ENCODE results near the gene RASSF5. TPM values are rescaled to one million over a fixed set of nuclear protein-coding genes. Genes with fewer than 3 reads are reported as not detected.
A peak's percentile ranks its signal among the peaks of the same experiment; 100 is the strongest.

RASSF5 gene
- total RNA-seq, 1 donor from 2014 or later, result 220 TPM

DNA sequence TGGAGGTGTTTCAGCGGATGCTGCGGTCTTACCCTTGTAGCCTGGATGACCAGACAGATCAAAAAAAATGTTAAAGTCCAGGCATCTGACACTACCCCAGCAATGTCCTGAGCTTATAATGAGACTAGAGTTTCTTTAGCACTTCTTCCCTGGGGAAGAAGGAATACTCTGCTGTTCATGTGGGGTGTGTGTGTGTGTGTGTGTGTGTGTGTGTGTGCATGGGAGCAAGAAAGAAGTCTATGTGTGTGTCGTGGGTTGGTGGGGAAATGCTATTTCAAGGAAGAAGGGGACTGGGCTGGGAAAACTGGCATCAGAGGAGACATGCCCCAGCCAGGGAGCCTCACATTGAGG is 3.0 kb upstream of the RASSF5 start:
- Mint-ChIP-seq H3K27me3 (ENCODE audit: insufficient read depth) (peaks cover 14% of the 10 kb centered on the region), H3K36me3 (ENCODE audit: low read depth) (peaks cover 11% of the 10 kb centered on the region), H3K4me1 (ENCODE audit: low read depth) (peaks cover 47% of the 10 kb centered on the region), H3K9me3 (no peaks in the 10 kb centered on the region), H3K27ac (peak overlapping the region; percentile 65), H3K4me3 (peak overlapping the region; percentile 6)
- intact Hi-C loops (cut with micrococcal nuclease), result loop anchor here (1.0 to 10.0 kb wide), 6 partner anchors 26 to 400 kb away; partner anchors contain the start of gene IKBKE
- no peak for DNase-seq (ENCODE audit: low spot score)

DNA sequence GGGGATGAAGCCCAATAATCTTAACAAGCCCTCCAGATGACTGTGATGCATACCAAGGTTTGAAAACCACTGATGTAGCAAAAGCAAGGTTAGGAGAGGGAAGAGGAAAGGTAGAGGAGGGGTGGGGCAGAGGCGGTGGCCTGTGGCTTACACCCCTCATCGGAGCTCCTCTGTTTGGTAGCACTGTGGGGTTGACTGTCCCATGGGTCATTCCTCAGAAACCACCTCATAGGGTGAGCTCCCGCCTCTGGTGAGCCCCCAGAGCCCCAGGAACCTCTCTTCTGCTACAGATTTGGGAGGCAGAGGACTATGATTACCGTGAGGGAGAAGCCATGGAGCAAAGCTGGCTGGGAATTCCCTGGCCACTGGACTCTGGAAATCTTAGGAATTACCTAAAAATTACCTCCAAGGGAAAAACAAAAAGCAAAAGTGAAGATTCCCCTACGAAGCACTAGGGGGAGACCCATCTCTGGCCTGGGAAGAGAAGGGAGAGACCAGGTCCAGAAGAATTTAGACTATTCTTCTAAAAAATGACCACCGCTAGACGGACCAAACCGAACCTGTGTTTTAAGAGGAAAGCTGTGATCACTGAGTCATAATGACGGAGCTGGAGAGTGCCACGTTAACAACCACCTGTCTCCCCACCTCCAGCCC is 1.5 kb upstream of the RASSF5 start:
- peak overlapping the region; percentile 77 for H3K4me3 Mint-ChIP-seq
- no peak overlapping the region for H3K27ac Mint-ChIP-seq
- peaks cover 17% of the 10 kb centered on the region for H3K27me3 Mint-ChIP-seq (ENCODE audit: insufficient read depth)
- H3K9me3 Mint-ChIP-seq, result no peaks in the 10 kb centered on the region
- no peak for DNase-seq (ENCODE audit: low spot score)
- intact Hi-C loops (cut with micrococcal nuclease), result loop anchor here (2.0 to 10.0 kb wide), 6 partner anchors 25 to 399 kb away; partner anchors contain the start of gene IKBKE
- peaks cover 54% of the 10 kb centered on the region for H3K4me1 Mint-ChIP-seq (ENCODE audit: low read depth)
- peaks cover 11% of the 10 kb centered on the region for H3K36me3 Mint-ChIP-seq (ENCODE audit: low read depth)

- peaks cover 17% of the 10 kb centered on the region for H3K27me3 Mint-ChIP-seq (ENCODE audit: insufficient read depth)
- H3K4me3 Mint-ChIP-seq, result peak overlapping the region; percentile 77
- H3K4me1 Mint-ChIP-seq (ENCODE audit: low read depth), result peaks cover 54% of the 10 kb centered on the region
- peak overlapping the region; percentile 47 for H3K27ac Mint-ChIP-seq
- H3K9me3 Mint-ChIP-seq, result no peaks in the 10 kb centered on the region
- intact Hi-C loops (cut with micrococcal nuclease), result loop anchor here (2.0 to 10.0 kb wide), 4 partner anchors 50 to 398 kb away; no protein-coding TSS in a partner anchor
- DNase-seq (ENCODE audit: low spot score), result peak; percentile 35
- peaks cover 11% of the 10 kb centered on the region for H3K36me3 Mint-ChIP-seq (ENCODE audit: low read depth)
These were observed 687 bp upstream of the RASSF5 start for GRCh38 chr1:206506405-206507283.

DNA sequence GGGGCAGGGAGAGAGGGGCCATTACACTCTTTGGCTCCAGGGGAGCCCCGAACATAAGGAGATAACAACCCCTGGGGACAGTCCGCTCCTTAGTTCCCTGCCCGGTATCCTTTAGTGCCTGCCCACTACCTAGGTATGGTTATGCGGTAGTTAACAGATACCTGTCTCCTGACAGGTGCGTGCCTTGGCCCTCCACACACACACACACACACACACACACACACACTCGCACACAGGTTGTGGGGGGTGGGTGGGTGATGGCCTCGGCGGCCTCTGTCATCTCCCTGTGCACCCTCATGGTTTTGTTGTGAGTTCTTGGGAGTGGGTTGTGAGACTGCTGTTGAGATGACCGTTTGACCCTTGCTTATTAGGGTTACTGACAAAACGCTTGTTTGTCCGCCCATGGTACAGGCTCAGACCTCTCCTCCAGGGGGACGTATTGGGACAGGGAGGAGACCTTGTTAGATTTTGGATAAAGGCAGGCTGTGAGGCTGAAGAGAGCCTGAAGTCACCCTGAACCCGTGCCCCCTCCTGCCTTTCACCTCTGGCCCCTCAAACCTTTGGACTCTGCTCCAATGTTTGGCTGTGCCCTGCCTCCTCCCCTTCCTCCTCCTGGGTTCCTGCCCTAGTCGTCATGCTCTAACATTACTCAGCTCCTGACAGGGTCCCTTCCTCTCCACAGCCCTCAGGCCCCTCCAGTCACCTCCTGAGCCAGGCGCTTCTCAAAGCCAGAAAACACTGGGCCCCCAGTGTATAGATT is 979 bp downstream of the RASSF5 start:
- peaks cover 6% of the 10 kb centered on the region for H3K36me3 Mint-ChIP-seq (ENCODE audit: low read depth)
- peak overlapping the region; percentile 51 for H3K27ac Mint-ChIP-seq
- peaks cover 17% of the 10 kb centered on the region for H3K27me3 Mint-ChIP-seq (ENCODE audit: insufficient read depth)
- no peak for DNase-seq (ENCODE audit: low spot score)
- peaks cover 51% of the 10 kb centered on the region for H3K4me1 Mint-ChIP-seq (ENCODE audit: low read depth)
- H3K4me3 Mint-ChIP-seq, result peak overlapping the region; percentile 78
- intact Hi-C loops (cut with micrococcal nuclease), result loop anchor here (10.0 kb wide), 2 partner anchors 296 to 396 kb away; no protein-coding TSS in a partner anchor
- no peaks in the 10 kb centered on the region for H3K9me3 Mint-ChIP-seq

DNA sequence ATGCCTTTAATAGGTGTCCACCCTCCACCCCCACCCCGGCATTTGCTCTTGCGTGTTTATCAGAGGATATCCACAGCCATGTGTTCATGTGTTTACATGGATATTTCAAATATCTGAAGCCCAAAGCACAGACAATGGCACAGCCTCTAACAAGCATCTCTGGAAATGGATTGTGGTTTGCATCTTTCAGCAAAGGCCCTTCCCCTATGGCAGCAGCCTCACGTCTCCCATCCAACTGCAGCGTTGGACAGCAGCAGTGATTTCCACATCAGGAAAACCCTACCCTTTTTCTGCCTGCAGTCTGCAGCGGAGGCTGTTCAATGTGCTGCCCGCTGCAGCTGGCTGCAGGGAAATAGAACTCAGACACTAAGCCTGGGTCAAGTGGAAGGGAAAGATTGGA is 1.6 kb downstream of the RASSF5 start:
- H3K36me3 Mint-ChIP-seq (ENCODE audit: low read depth), result peaks cover 8% of the 10 kb centered on the region
- peaks cover 17% of the 10 kb centered on the region for H3K27me3 Mint-ChIP-seq (ENCODE audit: insufficient read depth)
- H3K4me3 Mint-ChIP-seq, result peak overlapping the region; percentile 78
- no peak for DNase-seq (ENCODE audit: low spot score)
- H3K9me3 Mint-ChIP-seq, result no peaks in the 10 kb centered on the region
- intact Hi-C loops (cut with micrococcal nuclease), result loop anchor here (10.0 kb wide), 2 partner anchors 296 to 396 kb away; no protein-coding TSS in a partner anchor
- peak overlapping the region; percentile 54 for H3K27ac Mint-ChIP-seq
- peaks cover 44% of the 10 kb centered on the region for H3K4me1 Mint-ChIP-seq (ENCODE audit: low read depth)

- intact Hi-C loops (cut with micrococcal nuclease), result loop anchor here (10.0 kb wide), 2 partner anchors 295 to 395 kb away; no protein-coding TSS in a partner anchor
- DNase-seq (ENCODE audit: low spot score), result no peak
- H3K9me3 Mint-ChIP-seq, result no peaks in the 10 kb centered on the region
These were observed 2.4 kb downstream of the RASSF5 start for GRCh38 chr1:206509612-206510257.

GRCh38 chr1:206510371-206510770 is 3.0 kb downstream of the RASSF5 start:
- Mint-ChIP-seq H3K27me3 (ENCODE audit: insufficient read depth) (peaks cover 17% of the 10 kb centered on the region), H3K36me3 (ENCODE audit: low read depth) (peaks cover 11% of the 10 kb centered on the region), H3K9me3 (no peaks in the 10 kb centered on the region), H3K27ac (no peak overlapping the region), H3K4me1 (ENCODE audit: low read depth) (peaks cover 31% of the 10 kb centered on the region), H3K4me3 (no peak overlapping the region)
- intact Hi-C loops (cut with micrococcal nuclease), result no loop called here
- DNase-seq (ENCODE audit: low spot score), result no peak

More at GRCh38 chr1:206509612-206510257, 2.4 kb downstream of the RASSF5 start:
- peaks cover 11% of the 10 kb centered on the region for H3K36me3 Mint-ChIP-seq (ENCODE audit: low read depth)
- H3K4me1 Mint-ChIP-seq (ENCODE audit: low read depth), result peaks cover 37% of the 10 kb centered on the region
- H3K27ac Mint-ChIP-seq, result no peak overlapping the region
- no peak overlapping the region for H3K4me3 Mint-ChIP-seq
- H3K27me3 Mint-ChIP-seq (ENCODE audit: insufficient read depth), result peaks cover 17% of the 10 kb centered on the region

- no peak overlapping the region for H3K27ac Mint-ChIP-seq
- H3K27me3 Mint-ChIP-seq (ENCODE audit: insufficient read depth), result peaks cover 17% of the 10 kb centered on the region
- no peak for DNase-seq (ENCODE audit: low spot score)
- H3K4me1 Mint-ChIP-seq (ENCODE audit: low read depth), result peaks cover 31% of the 10 kb centered on the region
- H3K36me3 Mint-ChIP-seq (ENCODE audit: low read depth), result peaks cover 9% of the 10 kb centered on the region
- no peak overlapping the region for H3K4me3 Mint-ChIP-seq
- intact Hi-C loops (cut with micrococcal nuclease), result no loop called here
- no peaks in the 10 kb centered on the region for H3K9me3 Mint-ChIP-seq
These were observed 4.2 kb downstream of the RASSF5 start for GRCh38 chr1:206511362-206512057.

GRCh38 chr1:206512058-206512850 is 4.9 kb downstream of the RASSF5 start:
- Mint-ChIP-seq H3K27me3 (ENCODE audit: insufficient read depth) (peaks cover 17% of the 10 kb centered on the region), H3K27ac (no peak overlapping the region), H3K36me3 (ENCODE audit: low read depth) (peaks cover 9% of the 10 kb centered on the region), H3K9me3 (no peaks in the 10 kb centered on the region), H3K4me1 (ENCODE audit: low read depth) (peaks cover 27% of the 10 kb centered on the region), H3K4me3 (no peak overlapping the region)
- intact Hi-C loops (cut with micrococcal nuclease), result no loop called here
- DNase-seq (ENCODE audit: low spot score), result no peak

DNA sequence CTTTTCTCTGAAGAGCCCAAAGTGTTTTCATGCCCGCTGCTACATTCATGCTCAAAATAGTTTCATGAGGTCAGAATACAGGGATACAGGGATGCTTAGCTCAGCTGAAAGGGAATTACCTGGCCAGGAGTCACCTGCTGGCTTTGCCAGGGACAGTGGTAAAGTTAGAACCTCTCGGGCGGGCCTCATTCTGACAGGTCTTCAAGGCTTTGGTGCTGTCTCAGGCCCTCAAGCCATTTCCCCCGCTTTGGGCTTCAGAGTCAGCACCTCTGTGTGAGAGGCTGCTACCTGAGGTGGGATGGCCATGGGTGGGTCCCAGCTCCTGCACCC is 5.5 kb downstream of the RASSF5 start:
- H3K4me3 Mint-ChIP-seq, result no peak overlapping the region
- no peak overlapping the region for H3K27ac Mint-ChIP-seq
- H3K36me3 Mint-ChIP-seq (ENCODE audit: low read depth), result peaks cover 9% of the 10 kb centered on the region
- intact Hi-C loops (cut with micrococcal nuclease), result no loop called here
- H3K27me3 Mint-ChIP-seq (ENCODE audit: insufficient read depth), result peaks cover 17% of the 10 kb centered on the region
- H3K4me1 Mint-ChIP-seq (ENCODE audit: low read depth), result peaks cover 27% of the 10 kb centered on the region
- no peaks in the 10 kb centered on the region for H3K9me3 Mint-ChIP-seq
- DNase-seq (ENCODE audit: low spot score), result no peak

- no peak for DNase-seq (ENCODE audit: low spot score)
- Mint-ChIP-seq H3K27ac (no peak overlapping the region), H3K36me3 (ENCODE audit: low read depth) (peaks cover 9% of the 10 kb centered on the region), H3K4me1 (ENCODE audit: low read depth) (peaks cover 23% of the 10 kb centered on the region), H3K27me3 (ENCODE audit: insufficient read depth) (peaks cover 10% of the 10 kb centered on the region), H3K9me3 (no peaks in the 10 kb centered on the region), H3K4me3 (no peak overlapping the region)
- intact Hi-C loops (cut with micrococcal nuclease), result no loop called here
These were observed 6.2 kb downstream of the RASSF5 start for GRCh38 chr1:206513312-206514111.
